Measurements from ENCODE around the gene MECP2. TPM values are rescaled to one million over a fixed set of nuclear protein-coding genes. Genes with fewer than 3 reads are reported as not detected.

Gene MECP2
- total and polyA plus RNA-seq, 2 of the 13 experiments (the other 11 are each of a cell fraction or from before 2014, with no cell fraction given): 7.9 to 18.1 TPM

DNA sequence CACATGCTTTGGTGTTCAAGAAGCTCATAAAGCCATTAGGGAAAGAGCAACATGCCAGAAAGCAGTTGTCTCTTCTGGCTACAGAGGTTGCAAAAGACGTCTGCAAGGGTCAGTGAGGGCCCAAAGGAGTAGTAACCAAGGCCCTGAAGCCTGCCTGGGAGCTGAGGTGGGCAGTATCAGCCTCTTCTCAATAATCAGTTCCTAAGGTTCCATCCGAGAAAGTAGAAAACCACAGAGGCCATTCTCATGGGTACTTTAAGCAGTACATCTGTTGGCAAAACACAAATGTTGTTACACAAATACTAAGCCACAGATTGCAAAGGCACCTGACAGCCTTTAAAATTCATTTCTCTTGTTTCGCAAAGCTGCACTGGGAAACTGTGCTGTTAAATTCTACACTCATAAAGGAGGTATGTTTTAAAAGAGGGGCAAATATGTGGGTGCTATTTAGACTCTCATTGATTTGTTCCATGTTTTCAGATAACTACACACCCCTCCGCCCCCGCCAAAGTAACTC is 37.7 kb downstream of the MECP2 start (continued):
- TF ChIP-seq, protein P1, sequence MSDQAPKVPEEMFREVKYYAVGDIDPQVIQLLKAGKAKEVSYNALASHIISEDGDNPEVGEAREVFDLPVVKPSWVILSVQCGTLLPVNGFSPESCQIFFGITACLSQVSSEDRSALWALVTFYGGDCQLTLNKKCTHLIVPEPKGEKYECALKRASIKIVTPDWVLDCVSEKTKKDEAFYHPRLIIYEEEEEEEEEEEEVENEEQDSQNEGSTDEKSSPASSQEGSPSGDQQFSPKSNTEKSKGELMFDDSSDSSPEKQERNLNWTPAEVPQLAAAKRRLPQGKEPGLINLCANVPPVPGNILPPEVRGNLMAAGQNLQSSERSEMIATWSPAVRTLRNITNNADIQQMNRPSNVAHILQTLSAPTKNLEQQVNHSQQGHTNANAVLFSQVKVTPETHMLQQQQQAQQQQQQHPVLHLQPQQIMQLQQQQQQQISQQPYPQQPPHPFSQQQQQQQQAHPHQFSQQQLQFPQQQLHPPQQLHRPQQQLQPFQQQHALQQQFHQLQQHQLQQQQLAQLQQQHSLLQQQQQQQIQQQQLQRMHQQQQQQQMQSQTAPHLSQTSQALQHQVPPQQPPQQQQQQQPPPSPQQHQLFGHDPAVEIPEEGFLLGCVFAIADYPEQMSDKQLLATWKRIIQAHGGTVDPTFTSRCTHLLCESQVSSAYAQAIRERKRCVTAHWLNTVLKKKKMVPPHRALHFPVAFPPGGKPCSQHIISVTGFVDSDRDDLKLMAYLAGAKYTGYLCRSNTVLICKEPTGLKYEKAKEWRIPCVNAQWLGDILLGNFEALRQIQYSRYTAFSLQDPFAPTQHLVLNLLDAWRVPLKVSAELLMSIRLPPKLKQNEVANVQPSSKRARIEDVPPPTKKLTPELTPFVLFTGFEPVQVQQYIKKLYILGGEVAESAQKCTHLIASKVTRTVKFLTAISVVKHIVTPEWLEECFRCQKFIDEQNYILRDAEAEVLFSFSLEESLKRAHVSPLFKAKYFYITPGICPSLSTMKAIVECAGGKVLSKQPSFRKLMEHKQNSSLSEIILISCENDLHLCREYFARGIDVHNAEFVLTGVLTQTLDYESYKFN (CRISPR knock-in tag; conservative IDR thresholded peaks at IDR 0.05): no peak
- TF ChIP-seq RARA (CRISPR knock-in tag; IDR thresholded peaks at IDR 0.05) (no peak), NCOR1 (IDR thresholded peaks at IDR 0.05; ENCODE audit: borderline replicate concordance, low read length) (no peak), TCF12 (IDR thresholded peaks at IDR 0.05) (no peak), TCF12 (CRISPR knock-in tag; IDR thresholded peaks at IDR 0.05) (no peak), DR1 (CRISPR knock-in tag; IDR thresholded peaks at IDR 0.05) (no peak), PHB2 (IDR thresholded peaks at IDR 0.05; ENCODE audit: partially characterized antibody) (no peak)

DNA sequence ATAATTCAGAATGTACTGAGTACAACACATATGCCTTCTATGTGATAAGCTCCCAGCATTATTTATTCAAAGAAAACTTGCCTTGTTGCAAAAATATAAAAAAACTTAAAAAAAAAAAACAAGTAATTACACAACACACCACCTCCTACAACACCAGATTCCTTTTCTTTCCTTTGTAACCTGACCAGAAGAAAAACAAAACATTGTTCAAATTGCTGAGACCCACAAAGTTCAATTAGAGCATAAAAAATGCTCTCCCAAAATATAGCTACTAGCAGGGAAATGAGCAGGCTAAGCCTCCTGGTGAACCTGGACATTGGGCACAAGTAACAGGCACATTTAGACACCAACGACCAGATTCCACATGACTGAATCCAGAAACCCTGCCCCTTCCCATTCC is 38.3 kb downstream of the MECP2 start:
- CTCF ChIA-PET (ENCODE audit: low intra/inter-chr PET ratio, low total read pairs): no interaction called here
- H3K27me3 ChIP-seq (ENCODE audit: control insufficient read depth in 1 of 2, insufficient read depth in 2 of 2, low read length in 2 of 2): no peaks in the 10 kb centered on the region
- H3K36me3 ChIP-seq (replicated peaks in 1 of 2; ENCODE audit: control insufficient read depth in 1 of 2, insufficient read depth in 2 of 2, low read length in 2 of 2): peaks cover 0 to 17% of the 10 kb centered on the region in 2 experiments; a peak in 3 of 5 replicates
- H4K20me1 ChIP-seq (ENCODE audit: insufficient read depth, low read length): no peaks in the 10 kb centered on the region
- no peaks in the 10 kb centered on the region for H3K9me3 ChIP-seq (ENCODE audit: low read length)
- BruUV-seq (replicated peaks): no TSS peak
- WGBS (ENCODE audit: low lambda C conversion rate): 50% methylated on average over 1 of the region's 1 CpG
- H2AFZ ChIP-seq (ENCODE audit: low read length): no peak overlapping the region
- DNase-seq (ENCODE audit: low spot score) (no peak), FAIRE-seq (peak; percentile 15), ATAC-seq (no peak)
- H3K27ac ChIP-seq (ENCODE audit: extremely low read length, insufficient read depth, low read length): no peak overlapping the region
- POLR2A ChIA-PET: no interaction called here
- in situ Hi-C loops (cut with HindIII; ENCODE audit: extremely low pct_ligation_motif_present, low pct_unique_long_range_greater_than_20kb): no loop called here
- H3K4me3 ChIP-seq (replicated peaks in 1 of 3; ENCODE audit: insufficient read depth in 1 of 3, low read depth in 2 of 3, low read length in 3 of 3): no peak overlapping the region
- no peak overlapping the region for H3K9ac ChIP-seq (ENCODE audit: insufficient read depth, low read depth, low read length)
- no peak overlapping the region for H3K4me2 ChIP-seq (ENCODE audit: low read depth, low read length)
- peaks cover 33% of the 10 kb centered on the region for H3K4me1 ChIP-seq (ENCODE audit: insufficient read depth, low read length)
- intact Hi-C loops (cut with micrococcal nuclease; ENCODE audit: unreplicated experiment): no loop called here
- H3K79me2 ChIP-seq (ENCODE audit: insufficient read depth, low read length): peaks cover 37% of the 10 kb centered on the region
- TF ChIP-seq ZNF264 (CRISPR knock-in tag; IDR thresholded peaks at IDR 0.05) (no peak), NRL (CRISPR knock-in tag; IDR thresholded peaks at IDR 0.05; ENCODE audit: borderline replicate concordance) (no peak), SSRP1 (CRISPR knock-in tag; IDR thresholded peaks at IDR 0.05) (no peak), ZNF101 (CRISPR knock-in tag; IDR thresholded peaks at IDR 0.05; ENCODE audit: borderline replicate concordance, low read depth) (no peak), CENPT (CRISPR knock-in tag; IDR thresholded peaks at IDR 0.05; ENCODE audit: low read depth) (no peak), ZNF780A (CRISPR knock-in tag; IDR thresholded peaks at IDR 0.05) (no peak), NR3C1 (CRISPR knock-in tag; IDR thresholded peaks at IDR 0.05) (no peak), ZNF879 (CRISPR knock-in tag; IDR thresholded peaks at IDR 0.05) (no peak), BRD4 (CRISPR knock-in tag; IDR thresholded peaks at IDR 0.05) (no peak), KDM4B (CRISPR knock-in tag; IDR thresholded peaks at IDR 0.05) (no peak)
- TF ChIP-seq, protein P2, sequence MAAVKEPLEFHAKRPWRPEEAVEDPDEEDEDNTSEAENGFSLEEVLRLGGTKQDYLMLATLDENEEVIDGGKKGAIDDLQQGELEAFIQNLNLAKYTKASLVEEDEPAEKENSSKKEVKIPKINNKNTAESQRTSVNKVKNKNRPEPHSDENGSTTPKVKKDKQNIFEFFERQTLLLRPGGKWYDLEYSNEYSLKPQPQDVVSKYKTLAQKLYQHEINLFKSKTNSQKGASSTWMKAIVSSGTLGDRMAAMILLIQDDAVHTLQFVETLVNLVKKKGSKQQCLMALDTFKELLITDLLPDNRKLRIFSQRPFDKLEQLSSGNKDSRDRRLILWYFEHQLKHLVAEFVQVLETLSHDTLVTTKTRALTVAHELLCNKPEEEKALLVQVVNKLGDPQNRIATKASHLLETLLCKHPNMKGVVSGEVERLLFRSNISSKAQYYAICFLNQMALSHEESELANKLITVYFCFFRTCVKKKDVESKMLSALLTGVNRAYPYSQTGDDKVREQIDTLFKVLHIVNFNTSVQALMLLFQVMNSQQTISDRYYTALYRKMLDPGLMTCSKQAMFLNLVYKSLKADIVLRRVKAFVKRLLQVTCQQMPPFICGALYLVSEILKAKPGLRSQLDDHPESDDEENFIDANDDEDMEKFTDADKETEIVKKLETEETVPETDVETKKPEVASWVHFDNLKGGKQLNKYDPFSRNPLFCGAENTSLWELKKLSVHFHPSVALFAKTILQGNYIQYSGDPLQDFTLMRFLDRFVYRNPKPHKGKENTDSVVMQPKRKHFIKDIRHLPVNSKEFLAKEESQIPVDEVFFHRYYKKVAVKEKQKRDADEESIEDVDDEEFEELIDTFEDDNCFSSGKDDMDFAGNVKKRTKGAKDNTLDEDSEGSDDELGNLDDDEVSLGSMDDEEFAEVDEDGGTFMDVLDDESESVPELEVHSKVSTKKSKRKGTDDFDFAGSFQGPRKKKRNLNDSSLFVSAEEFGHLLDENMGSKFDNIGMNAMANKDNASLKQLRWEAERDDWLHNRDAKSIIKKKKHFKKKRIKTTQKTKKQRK (IDR thresholded peaks at IDR 0.05; ENCODE audit: low read length): no peak
